HG02885 (cell line): ENCODE results near the gene TRIM24.
"Not testable (repeated sequence)": the region's sequence is repeated elsewhere in the genome, so short reads cannot be mapped to it uniquely, and the experiment has no call there.

Experiments
- ATAC-seq: cut with Tn5 transposase; IDR thresholded peaks from one replicate; pipeline ENCODE4 v1.9.1; 2021; ENCODE audit warnings: mild to moderate bottlenecking; ENCODE audit not compliant: unreplicated experiment, poor library complexity

The TRIM24 gene

DNA sequence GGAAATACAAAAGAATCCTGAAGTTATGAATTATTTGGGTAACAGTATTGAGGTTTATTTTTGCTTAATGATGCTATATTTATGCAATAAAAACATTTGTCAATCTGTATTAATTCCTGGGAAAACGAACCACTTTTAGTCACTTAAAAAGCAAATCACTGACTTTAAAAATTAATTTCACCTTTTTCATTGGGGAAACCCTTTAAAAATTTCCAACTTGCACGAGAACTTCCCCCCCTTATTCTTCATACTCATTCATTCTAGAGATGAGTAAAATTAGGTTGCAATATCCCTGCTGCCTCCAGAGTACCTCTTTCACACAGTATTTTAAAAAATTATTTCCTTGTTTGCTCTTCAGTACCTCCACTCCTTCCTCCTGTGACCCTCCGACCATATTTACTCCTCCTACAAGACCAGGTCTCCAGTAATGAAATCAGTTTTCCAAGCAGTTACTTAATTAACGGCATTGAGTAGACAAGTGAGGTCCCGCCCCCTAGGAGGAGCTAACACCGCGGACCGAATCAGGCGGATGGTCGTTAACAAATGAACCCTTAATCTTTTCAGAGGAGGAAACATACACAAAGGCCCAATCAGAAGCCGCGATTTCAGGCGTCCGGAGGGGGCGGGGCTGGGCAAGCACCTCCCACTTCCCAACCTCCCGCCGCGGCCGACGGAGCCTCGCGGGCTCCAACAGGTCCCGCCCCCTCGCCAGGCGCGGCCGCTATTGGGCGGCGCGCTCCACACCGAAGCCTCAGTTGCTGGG is 465 bp upstream of the TRIM24 start:
- peak; percentile 78 for ATAC-seq

DNA sequence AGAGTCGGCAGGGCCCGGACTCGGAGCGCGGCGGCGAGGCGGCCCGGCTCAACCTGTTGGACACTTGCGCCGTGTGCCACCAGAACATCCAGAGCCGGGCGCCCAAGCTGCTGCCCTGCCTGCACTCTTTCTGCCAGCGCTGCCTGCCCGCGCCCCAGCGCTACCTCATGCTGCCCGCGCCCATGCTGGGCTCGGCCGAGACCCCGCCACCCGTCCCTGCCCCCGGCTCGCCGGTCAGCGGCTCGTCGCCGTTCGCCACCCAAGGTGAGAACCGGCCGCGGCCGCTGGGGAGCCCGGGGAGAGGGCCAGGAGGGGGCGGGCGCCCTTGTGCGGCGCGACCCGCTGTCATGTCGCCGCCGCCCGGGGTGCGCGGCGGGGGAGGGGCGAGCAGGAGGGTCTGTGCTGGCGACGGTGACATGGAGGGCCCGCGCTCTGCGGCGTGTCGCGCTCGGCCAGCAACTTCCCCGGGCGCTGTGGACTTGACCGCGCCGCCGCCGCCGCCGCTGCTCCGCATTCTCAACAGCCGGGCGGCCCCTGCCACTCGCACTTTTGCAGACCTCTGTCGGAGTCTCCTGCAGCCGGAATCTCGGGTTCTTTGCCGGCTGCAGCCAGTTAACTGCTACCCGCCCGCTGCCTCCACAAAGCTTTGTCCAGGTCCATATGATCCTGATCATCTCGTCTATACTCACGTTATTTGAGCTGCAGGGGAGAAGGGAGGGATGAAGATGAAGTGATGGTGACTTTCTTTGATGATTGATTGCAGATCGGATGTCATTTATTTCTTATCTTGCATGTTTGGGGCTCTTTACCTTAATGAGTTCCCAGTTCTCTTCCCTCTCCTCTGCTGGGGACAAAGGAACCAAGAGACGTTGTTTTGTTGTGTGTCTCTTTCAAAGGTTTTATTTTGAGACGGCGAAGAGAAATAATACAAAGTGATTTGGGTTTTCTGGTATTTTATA is 869 bp downstream of the TRIM24 start:
- ATAC-seq = peak; percentile 43

DNA sequence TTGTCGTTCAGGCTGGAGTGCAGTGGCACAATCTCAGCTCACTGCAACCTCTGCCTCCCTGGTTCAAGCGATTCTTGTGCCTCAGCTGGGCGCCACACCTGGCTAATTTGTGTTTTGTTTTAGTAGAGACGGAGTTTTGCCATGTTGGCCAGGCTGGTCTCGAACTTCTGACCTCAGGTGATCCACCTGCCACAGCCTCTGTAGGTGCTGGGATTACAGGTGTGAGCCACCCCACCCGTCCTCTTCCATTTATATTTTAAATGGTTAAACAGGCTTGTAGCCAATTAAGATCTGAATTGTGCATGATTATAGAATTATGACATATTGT is 3.2 kb downstream of the TRIM24 start:
- not testable (repeated sequence) for ATAC-seq

DNA sequence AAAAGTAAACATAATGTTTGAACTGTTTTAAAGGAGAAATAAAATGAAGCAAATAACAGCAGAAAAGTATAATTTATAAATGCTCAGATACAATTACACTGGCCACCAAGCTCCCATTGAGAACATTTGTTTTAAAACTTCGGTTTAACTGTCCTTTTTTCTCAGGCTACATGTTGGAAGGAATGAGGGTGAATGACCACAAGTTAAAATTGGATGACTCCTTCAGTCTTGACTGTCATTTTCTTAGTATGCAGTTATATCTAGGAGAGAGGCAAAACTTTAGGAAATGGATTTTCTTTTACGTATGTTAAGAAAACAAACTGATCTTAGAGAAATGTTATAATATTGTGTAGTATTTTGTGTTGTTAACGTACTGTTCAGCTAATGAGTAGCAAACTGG is 5.0 kb downstream of the TRIM24 start:
- no peak for ATAC-seq

DNA sequence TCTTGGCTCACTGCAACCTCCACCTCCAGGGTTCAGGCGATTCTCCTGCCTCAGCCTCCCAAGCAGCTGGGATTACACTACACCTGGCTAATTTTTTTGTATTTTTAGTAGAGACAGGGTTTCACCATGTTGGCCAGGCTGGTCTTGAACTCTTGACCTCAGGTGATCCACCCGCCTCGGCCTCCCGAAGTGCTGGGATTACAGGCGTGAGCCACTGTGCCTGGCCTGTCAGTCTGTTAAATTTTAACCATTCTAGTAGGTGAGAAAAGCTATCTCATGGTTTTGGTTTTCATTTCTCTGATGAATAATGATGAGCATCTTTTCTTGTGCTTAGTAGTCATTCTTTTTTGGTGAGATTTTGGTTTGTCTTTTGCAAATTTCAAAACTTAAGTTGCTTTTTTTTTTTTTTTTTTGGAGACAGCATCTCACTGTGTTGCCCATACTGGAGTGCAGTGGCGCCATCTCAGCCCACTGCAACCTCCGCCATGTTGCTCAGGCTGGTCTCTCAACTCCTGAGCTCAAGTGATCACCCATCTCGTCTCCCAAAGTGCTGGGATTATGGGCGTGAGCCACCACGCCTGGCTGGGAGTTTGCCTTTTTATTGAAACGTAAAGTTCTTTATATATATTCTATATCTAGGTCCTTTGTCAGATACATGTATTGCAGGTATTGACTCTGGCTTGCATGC is 6.2 kb downstream of the TRIM24 start:
- ATAC-seq = peak; percentile 62

DNA sequence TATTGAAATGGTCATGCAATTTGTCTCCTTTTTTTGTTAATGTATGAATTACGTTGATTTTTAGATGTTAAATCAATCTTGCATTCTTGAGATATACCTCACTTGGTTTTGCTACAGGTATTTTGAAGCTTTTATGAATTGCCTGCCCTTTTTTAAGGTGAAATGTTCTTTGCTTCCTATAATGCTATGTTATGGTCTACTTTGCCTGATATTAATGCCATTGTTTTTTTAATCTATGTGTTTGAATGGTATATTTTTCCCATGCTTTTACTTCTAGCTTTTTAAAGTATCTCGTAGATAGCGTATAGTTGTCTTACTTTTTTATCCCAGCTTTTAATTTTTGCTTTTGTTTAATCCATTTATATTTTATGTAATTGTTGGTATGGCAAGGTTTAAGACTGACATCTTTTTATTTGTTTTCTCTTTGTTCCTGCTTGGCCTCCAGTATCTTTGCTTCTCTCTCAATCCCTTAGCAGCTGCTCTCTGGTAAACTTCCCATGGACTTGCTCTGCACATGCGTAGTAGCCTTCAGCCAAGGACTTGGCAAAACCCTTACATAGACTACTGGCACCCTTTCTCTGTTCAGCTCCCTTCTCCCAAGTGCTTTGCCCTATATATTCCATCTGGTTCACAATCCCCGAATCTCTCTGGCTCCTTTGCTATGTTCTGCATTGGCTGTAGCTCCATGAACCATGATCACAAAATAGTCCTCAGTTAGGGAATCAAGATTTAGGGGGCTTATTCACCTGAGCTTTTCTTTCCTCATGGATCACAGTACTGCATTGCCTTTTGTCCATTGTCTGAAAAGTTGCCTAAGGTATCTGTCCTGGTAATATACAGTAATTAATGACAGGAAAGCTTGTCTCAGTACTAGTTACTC is 8.4 kb downstream of the TRIM24 start:
- ATAC-seq = no peak

DNA sequence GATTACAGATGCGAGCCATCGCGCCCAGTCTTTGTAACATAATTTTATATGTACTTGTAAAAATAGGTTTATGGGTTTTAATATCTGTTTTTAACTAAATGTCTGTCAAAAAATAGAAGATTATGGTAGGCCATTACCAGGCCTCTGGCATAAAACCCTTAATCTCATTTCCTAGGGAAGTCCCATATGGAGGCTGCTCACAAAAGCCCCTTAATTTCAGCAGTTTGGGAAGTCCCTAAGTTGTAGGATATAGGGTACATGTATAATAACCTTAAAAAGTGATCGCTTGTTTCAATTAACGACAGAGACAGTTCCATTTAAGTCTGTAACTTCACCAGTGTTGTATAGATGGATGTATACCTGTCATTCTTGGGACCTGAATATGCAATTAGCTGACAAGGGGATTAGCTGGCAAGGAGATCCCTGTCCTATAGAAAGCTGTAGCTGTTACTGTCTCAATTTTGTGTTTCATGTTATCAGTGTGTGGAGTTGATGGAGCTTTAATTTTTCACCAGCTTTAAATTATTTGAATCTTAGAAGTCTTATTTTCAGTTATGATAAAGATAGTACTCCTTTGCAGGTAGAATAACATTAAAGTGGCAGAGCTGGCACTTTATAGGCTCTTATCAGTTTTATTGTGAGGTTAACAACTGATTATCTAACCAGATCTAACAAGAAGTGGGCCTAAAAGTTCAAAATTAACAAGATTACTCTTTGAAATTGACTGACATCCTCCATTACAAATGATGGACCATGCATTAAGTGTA is 10.5 kb downstream of the TRIM24 start:
- no peak for ATAC-seq

DNA sequence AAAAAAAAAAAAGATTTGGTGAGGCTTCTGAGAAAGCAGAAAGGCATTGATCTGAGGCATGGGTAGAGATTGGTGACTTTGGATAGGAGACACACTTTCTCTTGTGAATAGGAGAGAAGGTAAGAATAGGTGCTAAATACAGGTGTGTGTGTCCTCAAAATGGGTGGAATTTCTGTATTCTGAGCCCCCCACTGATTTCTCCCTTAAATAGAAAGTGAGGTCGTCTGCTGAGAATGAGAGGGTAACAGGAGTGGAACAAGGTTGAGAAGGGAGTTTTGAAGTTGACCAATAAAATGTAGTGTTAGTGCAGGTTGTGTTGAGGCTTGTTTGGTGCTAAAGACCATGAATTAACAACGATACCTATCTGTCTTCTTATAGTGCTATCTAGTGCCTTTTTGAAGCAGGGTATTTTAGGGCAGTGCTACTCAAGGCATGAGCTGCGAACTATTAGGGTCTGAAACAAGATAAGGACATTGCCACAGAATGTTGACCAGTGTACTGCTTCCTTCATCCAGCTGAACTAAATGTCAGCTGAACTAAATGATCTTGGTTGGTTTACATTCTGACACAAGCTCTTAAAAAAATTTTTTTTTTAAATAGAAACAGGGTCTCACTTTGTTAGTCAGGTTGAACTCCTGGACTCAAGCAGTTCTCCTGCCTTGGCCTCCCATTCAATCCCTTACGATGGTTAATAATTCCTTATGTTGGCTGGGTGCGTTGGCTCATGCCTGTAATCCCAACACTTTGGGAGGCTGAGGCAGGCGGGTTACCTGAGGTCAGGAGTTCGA is 12.4 kb downstream of the TRIM24 start:
- ATAC-seq = no peak

DNA sequence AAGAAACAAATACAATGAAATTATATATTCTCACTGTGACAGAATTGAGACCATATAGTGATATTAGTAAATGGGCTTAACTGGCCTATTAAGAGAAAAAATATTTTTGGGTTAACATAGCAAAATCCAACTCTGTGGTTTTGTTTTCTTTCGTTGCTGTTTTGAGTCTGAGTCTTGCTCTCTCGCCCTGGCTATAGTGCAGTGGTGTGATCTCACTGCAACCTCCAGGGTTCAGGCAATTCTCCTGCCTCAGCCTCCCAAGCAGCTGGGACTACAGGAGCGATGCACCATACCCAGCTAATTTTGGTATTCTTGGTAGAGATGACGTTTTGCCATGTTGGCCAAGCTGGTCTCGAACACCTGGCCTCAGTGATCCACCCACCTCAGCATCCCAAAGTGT is 15.3 kb downstream of the TRIM24 start:
- ATAC-seq = no peak

DNA sequence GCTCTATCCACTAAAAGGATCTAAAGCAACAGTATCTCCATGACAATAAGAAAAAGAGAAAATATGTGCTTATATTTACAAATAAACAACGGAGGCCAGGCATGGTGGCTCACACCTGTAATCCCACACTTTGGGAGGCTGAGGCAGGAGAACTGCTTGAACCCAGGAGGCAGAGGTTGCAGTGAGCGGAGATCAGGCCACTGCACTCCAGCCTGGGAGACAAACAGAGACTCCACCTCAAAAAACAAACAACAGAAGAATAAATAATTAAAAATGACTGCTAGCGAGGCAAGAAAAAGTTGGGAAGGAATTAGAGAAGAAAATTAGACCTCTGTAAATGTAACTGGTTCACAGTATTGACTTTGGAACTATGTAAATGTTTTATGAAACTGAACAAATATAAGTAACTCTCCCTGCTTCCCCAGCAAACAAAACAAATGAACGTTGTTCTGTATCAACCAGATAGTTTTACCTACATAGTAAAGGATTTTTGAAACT is 17.1 kb downstream of the TRIM24 start:
- ATAC-seq = no peak

DNA sequence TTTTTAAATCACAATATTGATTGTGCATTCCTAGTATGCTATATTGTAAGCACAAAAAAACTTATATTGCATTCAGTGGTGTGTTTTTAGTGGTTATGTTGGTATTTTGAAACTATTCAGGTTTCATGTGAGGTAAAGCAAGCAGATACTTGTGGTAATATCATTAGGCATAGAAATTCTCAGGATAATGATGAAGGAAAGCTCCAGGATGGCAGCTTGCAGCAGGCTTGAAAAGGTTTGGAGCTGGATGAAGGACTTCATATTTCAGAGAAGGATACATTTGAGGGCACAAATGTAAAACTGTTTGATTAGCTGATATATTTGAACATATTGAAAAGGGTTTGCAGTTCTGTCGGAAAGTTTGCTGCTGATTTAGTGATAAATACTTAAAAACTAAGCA is 17.5 kb downstream of the TRIM24 start:
- no peak for ATAC-seq

DNA sequence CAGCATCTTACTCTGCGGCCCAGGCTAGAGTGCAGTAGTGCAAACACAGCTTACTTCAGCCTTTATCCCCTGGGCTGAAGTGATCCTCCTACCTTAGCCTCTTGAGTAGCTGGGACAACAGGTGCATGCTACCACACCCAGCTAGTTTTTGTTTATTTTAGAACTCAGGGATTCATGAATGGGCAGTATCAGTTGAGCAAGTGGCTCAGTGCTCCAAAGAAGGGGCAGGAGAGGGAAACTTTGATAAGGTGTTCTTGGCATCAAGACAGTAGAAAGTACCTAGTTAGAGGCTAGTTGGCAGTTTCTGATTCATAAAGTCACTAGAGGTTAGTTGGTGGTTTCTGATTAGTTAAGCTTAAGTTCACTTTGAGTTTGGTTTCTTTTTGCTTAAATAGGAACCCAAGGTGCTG is 18.4 kb downstream of the TRIM24 start:
- peak; percentile 79 for ATAC-seq

DNA sequence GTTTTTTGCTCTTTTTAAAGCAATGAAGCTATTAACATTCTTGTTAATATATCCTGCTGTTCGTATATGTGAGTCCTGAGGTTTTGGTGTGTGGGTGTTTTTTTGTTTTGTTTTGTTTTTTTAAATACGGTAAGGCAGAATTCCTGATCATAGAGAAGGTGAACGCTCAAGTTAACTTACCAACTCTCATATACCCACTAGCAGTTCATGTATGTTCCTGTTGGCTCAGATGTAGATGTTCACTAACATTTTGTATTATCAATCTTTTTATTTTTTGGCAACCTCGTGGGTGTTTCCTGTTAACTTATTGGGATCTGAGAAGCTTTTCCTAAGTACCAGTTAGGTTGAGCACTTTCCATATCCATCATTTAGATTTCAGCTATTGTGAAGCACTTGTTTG is 20.5 kb downstream of the TRIM24 start:
- no peak for ATAC-seq

DNA sequence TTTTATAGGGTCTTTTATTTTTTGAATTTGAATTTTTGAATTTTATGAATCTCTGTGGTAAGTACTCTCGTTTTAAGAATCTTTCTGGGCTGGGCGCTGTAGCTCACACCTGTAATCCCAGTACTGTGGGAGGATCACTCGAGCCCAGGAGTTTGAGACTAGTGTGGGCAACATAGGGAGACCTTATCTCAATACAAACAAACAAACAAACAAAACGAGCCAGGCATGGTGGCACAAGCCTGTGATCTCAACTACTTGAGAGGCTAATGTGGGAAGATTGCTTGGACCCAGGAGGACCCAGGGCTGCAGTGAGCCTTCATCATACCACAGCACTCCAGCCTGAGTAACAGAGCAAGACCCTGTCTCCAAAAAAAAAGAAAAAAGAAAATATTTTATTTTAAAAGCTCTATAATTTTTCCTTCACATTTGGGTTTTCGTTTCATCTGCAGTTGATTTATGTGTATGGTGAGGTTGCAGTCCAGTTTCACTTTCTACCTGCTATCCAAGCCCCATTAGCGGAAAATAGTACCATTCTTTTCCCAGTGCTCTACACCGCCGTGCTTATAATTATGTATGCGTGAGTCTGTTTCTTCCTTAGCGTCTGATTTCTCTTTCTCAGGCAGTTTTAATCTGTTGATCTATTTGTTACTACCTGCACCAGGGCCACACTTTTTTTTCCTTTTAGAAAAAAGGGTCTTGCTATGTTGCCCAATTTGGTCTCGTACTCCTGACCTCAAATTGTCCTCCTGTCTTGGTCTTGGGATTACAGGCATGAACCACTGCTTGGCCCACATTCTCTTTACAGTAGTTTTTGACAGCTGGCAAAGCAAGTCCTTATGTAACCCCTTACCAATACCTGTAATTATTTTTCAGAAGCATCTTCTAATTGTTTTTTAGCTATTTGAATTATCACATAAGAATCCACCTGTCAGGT is 21.7 kb downstream of the TRIM24 start:
- ATAC-seq = no peak

DNA sequence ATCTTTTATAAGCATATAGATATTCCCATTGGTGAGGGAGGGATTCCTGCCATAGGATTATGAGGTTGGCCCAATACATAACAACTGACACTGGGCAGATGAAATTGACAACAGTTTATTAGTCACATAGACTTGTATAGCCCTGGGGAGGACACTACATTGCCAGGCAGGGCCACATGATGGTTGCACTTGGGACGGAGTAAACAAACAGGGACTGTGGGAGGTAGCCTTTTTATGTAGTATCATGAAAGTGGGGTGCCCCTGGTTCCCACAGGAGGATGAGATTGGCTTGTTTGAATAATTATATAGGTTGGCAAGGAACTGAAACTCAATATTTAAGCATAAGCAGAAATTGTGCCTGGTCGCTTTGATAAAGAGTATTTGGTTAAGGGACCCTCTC is 23.5 kb downstream of the TRIM24 start:
- ATAC-seq = no peak

DNA sequence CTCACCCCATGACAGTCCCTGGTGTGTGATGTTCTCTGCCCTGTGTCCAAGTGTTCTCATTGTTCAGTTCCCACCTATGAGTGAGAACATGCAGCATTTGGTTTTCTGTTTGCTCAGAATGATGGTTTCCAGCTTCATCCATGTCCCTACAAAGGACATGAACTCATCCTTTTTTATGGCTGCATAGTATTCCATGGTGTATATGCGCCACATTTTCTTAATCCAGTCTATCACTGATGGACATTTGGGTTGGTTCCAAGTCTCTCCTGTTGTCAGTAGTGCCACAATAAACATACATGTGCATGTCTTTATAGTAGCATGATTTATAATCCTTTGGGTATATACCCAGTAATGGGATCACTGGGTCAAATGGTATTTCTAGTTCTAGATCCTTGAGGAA is 25.4 kb downstream of the TRIM24 start:
- not testable (repeated sequence) for ATAC-seq

DNA sequence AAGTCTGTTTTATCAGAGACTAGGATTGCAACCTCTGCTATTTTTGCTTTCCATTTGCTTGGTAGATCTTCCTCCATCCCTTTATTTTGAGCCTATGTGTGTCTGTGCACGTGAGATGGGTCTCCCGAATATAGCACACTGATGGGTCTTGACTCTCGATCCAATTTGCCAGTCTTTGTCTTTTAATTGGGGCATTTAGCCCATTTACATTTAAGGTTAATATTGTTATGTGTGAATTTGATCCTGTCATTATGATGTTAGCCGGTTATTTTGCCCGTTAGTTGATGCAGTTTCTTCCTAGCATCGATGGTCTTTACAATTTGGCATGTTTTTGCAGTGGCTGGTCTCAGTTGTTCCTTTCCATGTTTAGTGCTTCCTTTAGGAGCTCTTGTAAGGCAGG is 29.1 kb downstream of the TRIM24 start:
- ATAC-seq = not testable (repeated sequence)
